HCT116 (cell line): Measurements from ENCODE around the gene JAGN1. TPM values are rescaled to one million over a fixed set of nuclear protein-coding genes. Genes with fewer than 3 reads are reported as not detected.
A peak's percentile ranks its signal among the peaks of the same experiment; 100 is the strongest.
"Not testable (repeated sequence)": the region's sequence is repeated elsewhere in the genome, so short reads cannot be mapped to it uniquely, and the experiment has no call there.

Experiments
- ATAC-seq: fragments of 200-7000 bp; cut with Tn5 transposase; 2 replicates; pipeline ENCODE4 v1.9.1; 2020; ENCODE audit warnings: mild to moderate bottlenecking, moderate library complexity
- BruUV-seq: library from RNA; stranded (reverse); fragments of 400-500 nt; replicated peaks from 2 replicates; lab custom pipeline; 2021; lab: Mats Ljungman, UMichigan
- CTCF ChIA-PET: fragments of 300-600 bp; sonication (Branson Sonifier 250); formaldehyde crosslinking; loops from one replicate; lab custom pipeline; 2021; ENCODE audit warnings: antibody characterized with exemption; lab: Charles Lee
- POLR2A ChIA-PET: fragments of 300-600, 350-600 bp; sonication (Branson Sonifier 250); formaldehyde crosslinking; loops from one replicate; lab custom pipeline; 2021; ENCODE audit warnings: antibody characterized with exemption; lab: Charles Lee
- RAD21 ChIA-PET, 2 experiments: fragments of 300-600 bp; sonication (Branson Sonifier 250); formaldehyde crosslinking; loops; one replicate each; lab custom pipeline; 2023; ENCODE audit warnings: low total read pairs in 2 of 2; ENCODE audit not compliant: uncharacterized antibody in 2 of 2, unreplicated experiment in 2 of 2, low non-redundant PET in 1 of 2; lab: Charles Lee
- DNase-seq: peaks from one replicate; pipeline ENCODE4 v3.0.0-alpha.2; 2010; ENCODE audit warnings: low read depth, low spot score
- H2AFZ ChIP-seq: fragments of 200-600 bp; shearing (Covaris generic), sonication (generic); 2 replicates; pipeline ENCODE4 v1.6.1; 2017; ENCODE audit warnings: low read depth, mixed run types, mixed read lengths, antibody characterized with exemption, low read length; ENCODE audit not compliant: poor library complexity, severe bottlenecking
- H3K27ac ChIP-seq: 2 replicates; pipeline ENCODE4 v1.5.1; 2012; ENCODE audit warnings: low read depth, low read length
- H3K27me3 ChIP-seq: fragments of 200-600 bp; sonication (generic); 2 replicates; pipeline ENCODE4 v1.6.1; 2016; ENCODE audit warnings: mixed run types, low read length, mixed read lengths; ENCODE audit not compliant: insufficient read depth
- H3K36me3 ChIP-seq, 2 experiments: fragments of 200-500 bp in 1 of 2; fragments of 200-600 bp in 1 of 2; sonication (Bioruptor generic) in 1 of 2; sonication (generic) in 1 of 2; 2 replicates each; pipeline versions ENCODE4 v1.5.1 to v1.6.1; 2014 to 2016; ENCODE audit warnings: low read length in 2 of 2, inconsistent platforms in 1 of 2, mixed read lengths in 1 of 2, mixed run types in 1 of 2; ENCODE audit not compliant: insufficient read depth in 2 of 2, control insufficient read depth in 1 of 2
- H3K4me1 ChIP-seq, 2 experiments: fragments of 200-600 bp in 1 of 2; sonication (generic) in 1 of 2; 2 replicates each; pipeline versions ENCODE4 v1.5.1 to v1.6.1; 2012 to 2017; ENCODE audit warnings: low read length in 2 of 2, inconsistent platforms in 1 of 2, mild to moderate bottlenecking in 1 of 2, mixed read lengths in 1 of 2, mixed run types in 1 of 2, moderate library complexity in 1 of 2; ENCODE audit not compliant: insufficient read depth in 2 of 2, control insufficient read depth in 1 of 2
- H3K4me2 ChIP-seq: fragments of 200-600 bp; sonication (generic); 2 replicates; pipeline ENCODE4 v1.6.1; 2017; ENCODE audit warnings: mixed run types, low read length, mixed read lengths
- H3K4me3 ChIP-seq, 2 experiments: fragments of 200-600 bp in 1 of 2; sonication (generic) in 1 of 2; replicated peaks in 1 of 2; 2 replicates each; pipeline ENCODE4 v1.5.1; 2011 to 2016; ENCODE audit warnings: low read length in 2 of 2, control low read depth in 1 of 2, low read depth in 1 of 2, mild to moderate bottlenecking in 1 of 2, mixed read lengths in 1 of 2, mixed run types in 1 of 2
- H3K79me2 ChIP-seq: fragments of 200-600 bp; sonication (generic); 2 replicates; pipeline ENCODE4 v1.6.1; 2017; ENCODE audit warnings: mild to moderate bottlenecking, mixed run types, low read length, moderate library complexity, mixed read lengths; ENCODE audit not compliant: insufficient read depth
- H3K9ac ChIP-seq: fragments of 200-600 bp; sonication (generic); 2 replicates; pipeline ENCODE4 v1.6.1; 2016; ENCODE audit warnings: low read length, mixed read lengths
- H3K9me2 ChIP-seq: fragments of 200-600 bp; sonication (generic), shearing (Covaris generic); 2 replicates; pipeline ENCODE4 v1.6.1; 2017; ENCODE audit warnings: mixed run types, mild to moderate bottlenecking, moderate library complexity; ENCODE audit not compliant: insufficient read depth
- H3K9me3 ChIP-seq, 2 experiments: fragments of 200-500 bp in 1 of 2; fragments of 200-600 bp in 1 of 2; sonication (Bioruptor generic) in 1 of 2; sonication (generic) in 1 of 2; 2 replicates each; pipeline ENCODE4 v1.6.1; 2014 to 2017; ENCODE audit warnings: low read length in 2 of 2, mixed read lengths in 2 of 2, inconsistent platforms in 1 of 2, low read depth in 1 of 2, mild to moderate bottlenecking in 1 of 2, mixed run types in 1 of 2, moderate library complexity in 1 of 2; ENCODE audit not compliant: control insufficient read depth in 1 of 2, insufficient read depth in 1 of 2
- H4K20me1 ChIP-seq: fragments of 200-600 bp; sonication (generic), shearing (Covaris generic); 2 replicates; pipeline ENCODE4 v1.6.1; 2017; ENCODE audit warnings: mixed run types, mild to moderate bottlenecking, moderate library complexity; ENCODE audit not compliant: insufficient read depth
- FOSL1 ChIP-seq: IDR thresholded peaks from 2 replicates; pipeline ENCODE4 v1.6.1; 2012; ENCODE audit warnings: low read depth
- POLR2AphosphoS5 ChIP-seq: IDR thresholded peaks from 2 replicates; pipeline ENCODE4 v1.6.1; 2011; ENCODE audit warnings: mild to moderate bottlenecking, low read depth, low read length, moderate library complexity
- SRF ChIP-seq: IDR thresholded peaks from 2 replicates; pipeline ENCODE4 v1.6.1; 2012; ENCODE audit warnings: low read depth
- intact Hi-C: fragments of 100-400 bp; cut with micrococcal nuclease; formaldehyde crosslinking; loops from 2 replicates; pipeline ENCODE4 v1.10.0; 2022
- total RNA-seq: library from RNA; stranded (reverse); gene quantifications from one replicate; pipeline ENCODE4 v1.2.1, GENCODE V29; 2021; ENCODE audit not compliant: unreplicated experiment

The JAGN1 gene
- total RNA-seq, 1 experiment from 2014 or later, result 33.4 TPM

- H3K27me3 ChIP-seq, DNase-seq, H3K9ac ChIP-seq, H3K4me3 ChIP-seq, CTCF ChIA-PET: not testable (repeated sequence)
- peak overlapping the region; percentile 71 for H2AFZ ChIP-seq
- TF ChIP-seq FOSL1, result peak; percentile 63
- TF ChIP-seq, all 23 proteins: peak for 1; not testable (repeated sequence) for 22
- ATAC-seq, result peak; percentile 67; the same call in 1 of the 2 replicates
- H3K9me3 ChIP-seq, BruUV-seq, H3K9me2 ChIP-seq, POLR2A ChIA-PET, H3K36me3 ChIP-seq, intact Hi-C loops, H3K79me2 ChIP-seq, H3K27ac ChIP-seq, H4K20me1 ChIP-seq, RAD21 ChIA-PET: not testable (repeated sequence)
- Histone ChIP-seq H3K4me2 (peak overlapping the region; percentile 43), H3K4me1 (peaks cover 0 to 20% of the 10 kb centered on the region in 2 experiments; a peak in 2 of 4 replicates)
These were observed 18.3 kb upstream of the JAGN1 start for GRCh38 chr3:9872067-9872466.

GRCh38 chr3:9875448-9875847 lies 15.0 kb upstream of the JAGN1 start:
- Histone ChIP-seq H3K36me3 (no peaks in the 10 kb centered on the region), H3K27ac (no peak overlapping the region), H3K4me2 (no peak overlapping the region), H3K9ac (no peak overlapping the region), H3K4me3 (no peak overlapping the region), H3K27me3 (no peaks in the 10 kb centered on the region), H2AFZ (no peak overlapping the region), H3K79me2 (no peaks in the 10 kb centered on the region), H3K4me1 (peaks cover 0 to 41% of the 10 kb centered on the region in 2 experiments; a peak in 2 of 4 replicates), H3K9me2 (no peaks in the 10 kb centered on the region), H4K20me1 (no peaks in the 10 kb centered on the region), H3K9me3 (no peaks in the 10 kb centered on the region)
- intact Hi-C loops, result no loop called here
- RAD21 ChIA-PET, result no interaction called here
- TF ChIP-seq POLR2AphosphoS5 (no peak), SRF (no peak)
- POLR2A ChIA-PET, result no interaction called here
- CTCF ChIA-PET, result no interaction called here
- DNase-seq (no peak), ATAC-seq (no peak)
- no TSS peak for BruUV-seq

- intact Hi-C loops, H3K9me2 ChIP-seq, ATAC-seq, BruUV-seq, H3K9ac ChIP-seq, H3K9me3 ChIP-seq, H2AFZ ChIP-seq, CTCF ChIA-PET, H3K4me3 ChIP-seq, H4K20me1 ChIP-seq, H3K4me2 ChIP-seq, H3K36me3 ChIP-seq, DNase-seq, H3K27ac ChIP-seq, H3K27me3 ChIP-seq, H3K79me2 ChIP-seq: not testable (repeated sequence)
- H3K4me1 ChIP-seq, result peaks cover 0 to 36% of the 10 kb centered on the region in 2 experiments; a peak in 2 of 4 replicates
- RAD21 ChIA-PET, result interaction anchor here in 1 of 2 experiments (0.7 kb wide), 1 partner anchor 12 kb away, joined by 11 read pairs; no protein-coding TSS in a partner anchor
- POLR2A ChIA-PET, result interaction anchor here (0.7 kb wide), 1 partner anchor 40 kb away, joined by 3 read pairs; no protein-coding TSS in a partner anchor
These were observed 14.2 kb upstream of the JAGN1 start for GRCh38 chr3:9876255-9876654.
